Mesothelial cell of epicardium (in vitro differentiated cells): ENCODE results near the gene H2AZ1. TPM values are rescaled to one million over a fixed set of nuclear protein-coding genes. Genes with fewer than 3 reads are reported as not detected.

Source experiments
- DNase-seq, 2 experiments: peaks; one replicate each; pipeline ENCODE4 v3.0.0; 2021; ENCODE audit warnings: low spot score in 2 of 2; ENCODE audit not compliant: unreplicated experiment in 2 of 2
- H3K27ac Mint-ChIP-seq: 2 replicates; pipeline ENCODE4 v1.8.0; 2021; ENCODE audit warnings: mixed read lengths
- H3K27me3 Mint-ChIP-seq: 2 replicates; pipeline ENCODE4 v1.8.0; 2021; ENCODE audit warnings: low read depth, mixed read lengths
- H3K36me3 Mint-ChIP-seq: 2 replicates; pipeline ENCODE4 v1.8.0; 2021; ENCODE audit warnings: mixed read lengths
- H3K4me1 Mint-ChIP-seq: 2 replicates; pipeline ENCODE4 v1.8.0; 2021; ENCODE audit warnings: mixed read lengths
- H3K4me3 Mint-ChIP-seq: 2 replicates; pipeline ENCODE4 v1.8.0; 2021; ENCODE audit warnings: mild to moderate bottlenecking, moderate library complexity, mixed read lengths
- H3K9me3 Mint-ChIP-seq: 2 replicates; pipeline ENCODE4 v1.8.0; 2021; ENCODE audit warnings: mixed read lengths
- CTCF ChIP-seq: fragments of 200-600 bp; sonication (generic); IDR thresholded peaks from one replicate; pipeline ENCODE4 v1.5.0; 2021; ENCODE audit warnings: antibody characterized with exemption; ENCODE audit not compliant: unreplicated experiment
- total RNA-seq: library from RNA; stranded (reverse); gene quantifications from 3 replicates; pipeline ENCODE4 v1.2.1, GENCODE V29; 2021

The H2AZ1 gene
- total RNA-seq, 1 donor from 2014 or later = 203 TPM

- H3K4me3 Mint-ChIP-seq = no peak overlapping the region
- H3K4me1 Mint-ChIP-seq = no peaks in the 10 kb centered on the region
- TF ChIP-seq CTCF = no peak
- H3K27ac Mint-ChIP-seq = no peak overlapping the region
- DNase-seq = no peak
- H3K36me3 Mint-ChIP-seq = no peaks in the 10 kb centered on the region
- H3K27me3 Mint-ChIP-seq = no peaks in the 10 kb centered on the region
- peaks cover 5% of the 10 kb centered on the region for H3K9me3 Mint-ChIP-seq
Observed at GRCh38 chr4:99983289-99983943, 33.3 kb upstream of the H2AZ1 start.

DNA sequence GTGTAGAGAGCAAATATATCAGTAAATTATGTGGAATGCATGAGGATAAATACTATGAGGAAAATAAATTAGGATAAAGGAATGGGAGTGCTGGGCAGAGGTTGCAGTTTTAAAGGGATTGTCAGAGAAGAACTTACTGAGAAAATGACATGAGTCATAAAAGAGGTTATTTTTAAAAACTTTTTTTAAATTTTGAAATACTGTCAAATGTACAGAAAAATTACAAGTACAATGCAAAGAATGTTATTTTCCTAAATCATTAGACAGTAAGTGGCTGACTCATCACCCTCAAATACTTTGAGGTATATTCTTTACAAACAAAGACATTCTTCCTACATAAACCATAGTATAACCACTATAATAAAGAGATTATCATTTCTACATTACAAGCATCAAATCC, 29.8 kb upstream of the H2AZ1 start:
- Mint-ChIP-seq H3K4me1 (no peaks in the 10 kb centered on the region), H3K27ac (no peak overlapping the region), H3K36me3 (no peaks in the 10 kb centered on the region), H3K9me3 (peaks cover 14% of the 10 kb centered on the region), H3K4me3 (no peak overlapping the region), H3K27me3 (peaks cover 2% of the 10 kb centered on the region)
- no peak for TF ChIP-seq CTCF
- DNase-seq = no peak

DNA sequence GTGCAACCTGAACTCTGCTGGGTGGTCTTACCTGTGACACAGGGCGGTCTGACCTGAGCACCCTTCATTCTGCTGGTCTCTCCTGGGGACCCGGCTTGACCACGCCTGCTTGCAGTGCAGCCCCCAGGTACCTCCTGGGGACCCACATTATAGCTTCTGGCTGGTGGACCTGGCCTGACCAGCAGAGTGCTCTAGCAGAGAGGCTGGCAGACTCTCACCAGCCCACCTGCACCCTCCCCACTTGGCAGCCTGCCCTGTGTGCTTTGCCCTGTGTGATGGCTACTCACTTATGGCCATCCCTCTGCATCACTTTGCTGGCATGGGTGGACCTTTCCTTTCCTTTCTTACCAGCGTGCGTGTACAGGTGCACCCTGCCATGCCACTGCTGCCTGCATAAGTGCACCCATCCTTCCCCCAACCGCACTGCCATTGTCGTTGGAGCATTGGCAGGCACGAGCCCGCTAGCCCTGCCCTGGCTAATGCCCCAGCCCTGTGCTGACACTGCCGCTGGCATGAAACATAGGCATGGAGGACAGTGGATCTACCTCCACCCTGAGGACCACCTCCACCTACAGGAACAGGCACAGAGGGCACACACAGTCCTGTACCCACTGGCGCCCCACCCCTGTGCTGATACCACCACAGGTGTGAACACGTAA, 21.5 kb upstream of the H2AZ1 start:
- Mint-ChIP-seq H3K27ac (no peak overlapping the region), H3K9me3 (peaks cover 20% of the 10 kb centered on the region), H3K4me1 (peaks cover 11% of the 10 kb centered on the region), H3K27me3 (peaks cover 4% of the 10 kb centered on the region), H3K4me3 (no peak overlapping the region), H3K36me3 (no peaks in the 10 kb centered on the region)
- no peak for DNase-seq
- TF ChIP-seq CTCF = no peak

DNA sequence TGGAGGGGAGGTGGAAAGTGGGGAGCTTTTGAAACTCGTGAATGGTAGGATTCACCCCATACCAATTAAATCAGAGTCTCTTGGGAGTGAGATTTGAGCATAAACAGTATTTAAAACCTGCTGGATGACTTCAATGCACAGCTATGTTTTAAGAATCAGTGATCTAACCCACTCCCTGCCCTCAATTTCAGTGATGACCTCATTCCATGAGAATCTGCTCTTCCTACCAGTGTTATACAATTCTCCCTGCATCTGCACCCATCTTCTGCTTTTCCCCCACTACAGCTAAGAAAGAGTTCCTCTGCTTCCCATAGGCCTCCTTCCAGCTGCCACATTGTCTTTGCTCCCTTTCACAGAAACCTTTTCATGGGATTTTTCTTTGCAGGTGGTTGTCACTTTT, 18.3 kb upstream of the H2AZ1 start:
- Mint-ChIP-seq H3K36me3 (no peaks in the 10 kb centered on the region), H3K4me1 (peaks cover 11% of the 10 kb centered on the region), H3K9me3 (peaks cover 9% of the 10 kb centered on the region), H3K27me3 (no peaks in the 10 kb centered on the region), H3K4me3 (no peak overlapping the region), H3K27ac (peak overlapping the region; percentile 83)
- TF ChIP-seq CTCF = no peak
- no peak for DNase-seq

DNA sequence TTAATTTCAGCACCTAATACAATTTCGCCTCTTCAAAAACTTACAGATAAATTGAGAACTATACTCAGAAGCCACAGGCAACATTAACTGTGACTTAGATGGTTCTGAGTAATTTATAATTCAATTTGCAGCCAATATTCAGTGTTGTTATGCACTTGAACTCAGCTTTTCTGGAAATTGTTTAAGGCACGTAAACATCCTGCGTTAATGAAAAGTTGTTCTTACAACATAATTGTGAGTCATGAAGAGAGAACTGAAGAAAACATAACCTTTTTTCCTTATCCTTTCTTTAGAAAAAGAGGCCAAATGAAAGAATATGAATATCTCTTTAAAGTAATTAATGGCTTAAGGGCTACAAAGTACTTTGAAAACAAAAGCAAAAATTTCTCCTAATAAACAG, 16.6 kb upstream of the H2AZ1 start:
- Mint-ChIP-seq H3K4me3 (no peak overlapping the region), H3K4me1 (peaks cover 11% of the 10 kb centered on the region), H3K27me3 (no peaks in the 10 kb centered on the region), H3K9me3 (no peaks in the 10 kb centered on the region), H3K27ac (no peak overlapping the region), H3K36me3 (no peaks in the 10 kb centered on the region)
- no peak for DNase-seq
- TF ChIP-seq CTCF = no peak
